GM21526 (cell line): ENCODE measurements around the gene MAPK10.
A peak's percentile ranks its signal among the peaks of the same experiment; 100 is the strongest.
"Not testable (repeated sequence)": the region's sequence is repeated elsewhere in the genome, so short reads cannot be mapped to it uniquely, and the experiment has no call there.

Experiments used
- ATAC-seq: cut with Tn5 transposase; IDR thresholded peaks from one replicate; pipeline ENCODE4 v1.9.1; 2021; ENCODE audit warnings: moderate library complexity; ENCODE audit not compliant: unreplicated experiment, low FRiP score

MAPK10 gene

GRCh38 chr4:86001591-86001990 lies 358.3 kb downstream of the MAPK10 start:
- no peak for ATAC-seq

DNA sequence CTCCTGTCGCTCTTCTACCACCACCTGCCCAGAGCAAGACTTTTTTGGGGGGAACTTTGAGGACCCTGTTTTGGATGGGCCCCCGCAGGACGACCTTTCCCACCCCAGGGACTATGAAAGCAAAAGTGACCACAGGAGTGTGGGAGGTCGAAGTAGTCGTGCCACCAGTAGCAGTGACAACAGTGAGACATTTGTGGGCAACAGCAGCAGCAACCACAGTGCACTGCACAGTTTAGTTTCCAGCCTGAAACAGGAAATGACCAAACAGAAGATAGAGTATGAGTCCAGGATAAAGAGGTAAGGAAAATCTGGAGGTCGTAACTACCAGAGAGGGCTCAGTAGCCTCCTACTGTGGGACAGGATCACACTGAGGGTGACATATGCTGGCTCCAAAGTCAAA lies 364.5 kb downstream of the MAPK10 start:
- no peak for ATAC-seq

- no peak for ATAC-seq
These were observed 365.3 kb downstream of the MAPK10 start for GRCh38 chr4:85994576-85994975.

GRCh38 chr4:85993641-85994040 lies 366.2 kb downstream of the MAPK10 start:
- ATAC-seq = no peak

DNA sequence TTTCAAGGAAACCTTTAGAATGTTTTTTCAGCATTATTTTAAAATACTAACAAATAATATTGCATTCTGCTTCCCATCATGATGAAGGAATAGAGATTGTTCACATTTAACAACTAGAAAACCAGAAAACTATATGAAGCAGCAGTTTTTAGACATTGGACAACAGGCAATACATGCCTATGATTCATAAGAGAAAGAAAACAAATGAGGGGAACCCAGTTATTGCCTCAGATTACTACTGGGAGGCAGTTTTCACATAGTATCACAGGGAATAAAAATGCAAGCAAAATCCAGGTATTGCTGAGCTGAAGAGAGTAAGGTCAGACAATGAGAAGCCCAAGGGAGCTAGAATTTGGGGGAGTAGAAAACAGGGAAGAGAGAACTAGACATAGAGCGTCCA lies 373.6 kb downstream of the MAPK10 start:
- no peak for ATAC-seq

- ATAC-seq = peak; percentile 92
These were observed 380.6 kb downstream of the MAPK10 start for GRCh38 chr4:85979276-85979675.

DNA sequence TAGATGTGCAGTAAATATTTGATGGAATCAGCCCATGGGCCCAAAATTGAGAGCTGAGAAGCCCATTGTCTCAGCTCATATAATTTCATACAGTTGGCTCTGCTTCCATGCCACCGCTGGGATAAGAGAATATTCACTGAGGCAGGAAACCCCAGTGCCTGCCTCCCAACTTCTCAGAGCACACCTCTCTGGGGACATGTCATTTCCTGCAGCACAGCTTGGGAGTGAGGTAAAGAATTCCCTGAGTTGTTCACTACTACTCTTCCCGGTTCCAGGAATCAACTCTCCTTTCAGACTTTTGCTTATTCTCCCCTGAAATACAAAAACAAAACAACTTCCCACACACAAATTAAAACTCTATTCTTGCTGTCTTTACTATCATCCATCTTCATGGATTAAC lies 389.3 kb downstream of the MAPK10 start:
- ATAC-seq = no peak

DNA sequence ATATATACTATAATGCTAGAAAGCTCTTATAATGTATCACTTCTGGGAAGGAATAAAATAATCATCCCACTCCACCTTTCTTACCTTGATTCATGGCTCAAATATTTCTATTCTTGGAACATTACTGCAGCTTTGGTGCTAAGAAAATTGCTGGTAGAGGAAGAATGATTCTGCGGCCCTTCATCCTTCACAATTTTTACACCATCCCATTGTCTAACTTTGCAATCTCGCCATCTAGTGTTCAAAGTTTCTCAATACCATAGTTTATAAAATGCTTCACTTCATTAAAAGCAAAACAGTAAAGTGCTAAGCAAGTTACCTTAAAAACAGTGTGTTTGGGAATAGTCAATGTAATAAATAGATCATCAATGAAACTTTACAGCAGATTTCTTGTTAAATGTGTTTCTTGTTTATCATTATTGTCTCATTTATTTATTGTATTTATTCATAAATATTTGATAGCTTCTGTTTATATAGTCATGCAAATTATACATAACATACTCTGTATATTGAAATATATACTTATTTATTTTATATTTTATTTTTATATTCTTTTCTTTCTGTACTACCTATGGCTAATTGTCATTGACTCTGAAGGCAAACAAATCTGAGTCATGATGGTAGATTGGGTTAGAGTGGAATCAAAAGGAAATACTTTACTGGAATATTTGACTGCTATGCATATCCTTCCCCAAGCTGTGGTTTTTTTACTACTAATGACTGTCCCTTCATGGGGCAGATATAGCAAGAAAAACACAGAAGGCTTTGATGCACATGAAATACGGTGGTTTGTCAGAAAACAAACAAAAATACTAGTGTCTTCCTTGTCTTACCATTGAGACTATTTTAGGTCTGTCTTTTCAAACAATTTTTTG lies 390.7 kb downstream of the MAPK10 start:
- ATAC-seq = peak; percentile 66

DNA sequence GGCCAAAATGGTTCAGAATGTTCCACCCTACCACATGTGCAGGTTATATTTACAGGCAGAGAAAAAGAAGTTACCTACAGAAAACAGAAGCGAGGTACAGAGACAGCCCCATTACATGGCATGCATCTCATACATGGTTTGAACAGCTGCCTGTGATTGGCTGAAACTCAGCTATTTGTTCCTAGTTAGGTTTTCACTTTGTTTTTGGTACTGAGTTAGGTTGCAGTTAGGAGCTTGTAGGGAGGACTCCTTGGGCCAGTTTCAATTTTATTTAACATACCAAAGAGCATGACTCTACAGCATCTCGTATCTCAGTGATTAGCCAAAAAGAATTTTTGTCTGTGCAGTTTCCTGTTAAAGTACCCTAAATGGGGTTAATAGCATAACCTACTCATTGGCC lies 392.0 kb downstream of the MAPK10 start:
- no peak for ATAC-seq

DNA sequence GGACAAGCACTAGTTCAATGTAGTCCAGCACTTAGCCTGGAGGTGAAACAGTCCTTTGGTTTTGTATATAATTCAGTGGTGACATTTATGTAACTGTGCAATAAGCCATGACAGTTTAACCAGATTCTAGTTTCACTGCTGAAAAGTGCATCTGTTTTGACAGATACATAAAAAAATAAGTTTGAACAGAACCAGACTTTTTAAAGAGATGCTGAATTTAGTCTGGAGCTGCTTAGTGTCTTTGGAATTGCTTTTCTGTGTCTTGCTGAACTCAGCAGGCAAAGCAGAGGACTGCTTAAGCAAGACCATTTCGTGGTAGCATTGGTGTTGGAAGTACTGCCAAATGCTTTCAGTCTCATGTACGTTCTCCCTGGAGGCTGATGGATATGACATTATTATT lies 393.5 kb downstream of the MAPK10 start:
- no peak for ATAC-seq

DNA sequence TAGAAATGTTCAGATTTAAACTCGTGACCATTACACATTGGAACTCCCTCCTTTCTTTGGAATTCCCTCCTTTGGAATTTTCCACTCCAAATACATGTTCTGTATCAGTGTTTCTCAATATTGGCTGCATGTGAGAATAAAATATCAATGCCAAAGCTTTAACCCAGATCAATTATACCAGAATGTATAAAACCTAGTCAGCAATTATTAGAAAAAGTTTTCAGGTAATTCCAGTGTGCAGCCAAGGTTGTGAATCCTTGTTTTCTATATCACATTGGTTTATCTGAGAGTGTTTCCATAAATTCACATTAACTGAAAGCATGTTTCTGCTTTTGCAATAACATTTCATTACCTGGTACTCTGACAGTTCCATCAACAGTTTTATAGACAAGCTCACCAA lies 394.3 kb downstream of the MAPK10 start:
- ATAC-seq = no peak

- not testable (repeated sequence) for ATAC-seq
These were observed 394.8 kb downstream of the MAPK10 start for GRCh38 chr4:85965017-85965416.

DNA sequence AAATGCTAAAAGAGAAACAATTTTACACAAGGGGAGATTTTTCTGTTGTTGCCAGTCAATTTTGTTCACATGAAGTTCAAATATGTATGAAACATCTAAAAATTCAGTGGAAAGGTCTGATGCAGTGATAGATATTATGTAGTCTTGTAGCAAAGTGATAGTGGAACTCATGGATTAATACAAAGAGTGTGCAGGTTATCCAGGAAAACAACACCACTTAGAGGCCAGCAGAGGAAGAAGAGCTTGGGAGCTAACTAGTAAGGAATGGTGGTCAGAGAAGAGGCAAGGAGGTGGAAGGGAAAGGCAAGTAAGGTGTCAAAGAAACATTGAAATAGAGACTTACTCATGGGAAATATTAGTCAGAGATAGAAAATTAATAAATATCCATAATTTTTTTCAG lies 395.6 kb downstream of the MAPK10 start:
- ATAC-seq = no peak

- no peak for ATAC-seq
These were observed 396.6 kb downstream of the MAPK10 start for GRCh38 chr4:85963231-85963630.

DNA sequence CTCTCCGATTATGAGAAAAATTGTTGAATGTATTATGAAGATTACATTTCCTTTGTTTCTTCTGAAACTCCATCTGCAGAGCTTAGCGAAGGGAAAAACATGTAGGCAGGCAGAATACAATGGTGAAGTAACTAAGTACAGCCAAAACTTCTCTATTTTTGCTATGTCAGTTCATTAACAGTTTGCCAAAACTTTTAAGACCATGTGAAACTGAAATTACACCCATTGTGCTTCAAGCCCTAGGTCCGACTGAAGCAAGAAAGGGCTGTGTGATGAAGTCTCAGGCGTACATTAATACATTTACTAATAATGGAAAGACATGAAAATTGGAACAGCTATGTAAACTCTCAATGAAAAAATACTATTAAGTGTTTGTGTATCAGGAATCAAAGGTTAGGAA lies 398.0 kb downstream of the MAPK10 start:
- no peak for ATAC-seq

DNA sequence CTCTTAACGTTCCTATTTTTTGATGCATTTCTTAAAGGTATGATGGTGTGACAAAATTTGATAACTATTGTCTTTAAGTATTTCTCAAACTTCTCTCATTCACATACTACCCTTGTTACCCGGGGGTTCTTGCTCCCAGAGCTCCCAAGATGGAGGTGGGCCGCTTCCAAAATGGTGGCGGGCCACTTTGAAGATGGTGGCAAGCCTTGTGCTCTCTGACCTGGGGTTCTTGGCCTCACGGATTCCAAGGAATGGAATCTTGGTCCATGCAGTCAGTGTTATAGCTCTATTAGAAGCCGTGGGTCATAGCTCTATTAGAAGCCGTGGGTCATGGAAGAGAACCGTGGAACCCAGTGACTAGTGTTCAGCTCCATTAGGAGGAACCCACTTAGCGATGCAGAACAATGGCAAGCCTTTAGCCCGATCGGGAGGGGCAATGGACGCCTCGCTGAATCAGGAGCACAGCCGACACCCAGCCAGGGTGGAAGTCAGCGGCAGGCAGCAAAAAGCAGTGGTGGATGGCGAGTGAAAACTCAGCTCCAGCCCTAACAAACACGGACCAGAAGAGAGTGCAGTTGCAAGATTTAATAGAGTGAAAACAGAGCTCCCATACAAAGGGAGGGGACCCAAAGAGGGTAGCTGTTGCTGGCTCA lies 403.4 kb downstream of the MAPK10 start:
- no peak for ATAC-seq

DNA sequence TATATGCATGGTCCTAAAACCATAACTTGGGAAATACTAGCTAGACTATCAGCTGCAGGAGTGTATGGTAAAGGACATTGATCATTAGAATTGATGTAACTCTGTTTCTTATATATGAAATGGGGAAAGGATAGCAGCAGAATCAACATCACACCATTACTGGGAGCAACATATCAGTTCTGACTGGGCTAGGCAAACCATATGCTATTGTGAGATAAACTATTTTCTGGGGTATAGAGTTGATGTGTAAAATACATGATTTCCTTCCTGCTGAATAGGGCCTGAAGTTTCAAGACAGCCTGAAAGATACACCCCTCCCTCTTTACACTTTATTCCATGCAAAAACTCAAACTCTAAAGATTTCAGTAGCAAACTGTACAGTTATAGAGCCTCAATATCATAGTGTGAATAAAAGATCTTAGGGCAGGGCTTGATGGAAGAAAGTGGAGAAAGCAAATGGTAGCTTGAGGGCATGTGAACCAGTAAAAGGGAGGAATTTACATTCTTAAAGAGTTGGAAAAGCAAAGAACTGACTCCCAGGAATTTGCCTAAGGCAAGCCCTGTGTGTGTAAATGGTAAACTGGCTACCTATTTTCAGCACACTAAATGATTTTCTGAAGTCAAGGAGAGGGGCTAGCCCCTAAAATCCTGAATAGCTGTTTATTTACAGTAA lies 404.1 kb downstream of the MAPK10 start:
- no peak for ATAC-seq

DNA sequence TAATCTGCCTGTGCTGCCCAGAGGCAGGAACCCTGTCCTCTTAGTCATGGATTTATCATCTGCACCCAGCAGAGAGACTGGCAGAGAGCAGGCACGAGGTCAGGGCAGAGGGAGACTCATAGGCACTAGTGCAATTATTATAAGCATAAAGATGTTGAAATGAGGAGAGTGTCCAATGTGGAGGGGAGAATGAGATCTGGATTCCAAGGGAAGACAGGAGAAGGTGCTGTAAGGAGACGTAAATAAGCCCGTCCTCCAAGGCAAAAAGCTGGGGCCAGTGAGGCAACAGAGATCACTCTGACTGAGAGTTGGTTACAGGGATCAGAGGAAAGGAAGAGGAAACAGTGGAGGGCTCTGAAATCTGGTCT lies 406.2 kb downstream of the MAPK10 start:
- no peak for ATAC-seq

DNA sequence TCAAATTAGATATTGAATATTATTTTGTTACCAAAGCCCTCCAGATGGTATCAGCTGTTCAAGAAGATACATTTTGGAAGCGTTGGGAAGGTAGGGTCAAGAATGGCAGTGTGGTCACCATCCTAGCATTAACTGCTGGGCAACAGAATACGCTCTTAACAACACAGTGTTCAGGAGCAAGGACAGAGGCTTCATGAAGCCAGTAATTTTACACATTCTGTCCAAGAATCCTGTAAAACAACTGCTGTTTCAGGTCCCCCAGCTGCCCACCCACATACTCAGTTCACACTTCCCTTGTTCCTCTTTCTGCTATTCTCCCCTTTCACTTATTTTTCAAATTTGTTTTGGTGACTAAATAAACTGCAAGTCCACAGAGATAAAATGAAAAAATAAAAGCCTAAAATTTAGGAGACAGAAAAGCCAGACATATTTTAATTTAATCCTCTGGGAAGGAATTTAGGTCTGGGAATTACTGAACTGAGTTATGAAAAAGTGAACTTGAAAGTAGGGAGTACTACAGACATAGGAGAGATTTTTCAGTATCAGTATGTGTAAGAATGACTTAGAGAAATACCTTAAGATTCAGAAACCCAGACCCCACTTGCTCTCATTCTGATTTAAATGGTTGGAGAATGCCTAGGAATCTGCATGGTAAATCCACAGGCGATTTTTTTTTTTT lies 406.7 kb downstream of the MAPK10 start:
- no peak for ATAC-seq

DNA sequence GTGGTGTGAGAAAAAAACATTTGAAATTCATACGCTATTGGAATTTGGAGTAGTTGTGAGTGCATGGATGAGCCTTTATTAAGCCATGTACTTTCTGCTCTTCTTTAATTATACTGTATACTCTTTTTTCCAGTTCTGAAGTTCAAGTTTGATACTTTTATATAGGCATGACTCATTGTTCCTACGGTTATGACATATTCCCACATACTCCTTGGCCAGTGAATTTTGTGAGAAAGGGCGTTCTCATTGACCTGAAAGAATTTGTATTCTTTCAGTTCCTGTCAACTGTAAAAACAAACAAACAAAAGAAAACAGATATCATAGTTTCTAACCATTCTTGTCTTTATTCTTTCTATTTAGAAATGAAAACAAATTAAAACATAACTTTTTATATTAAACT lies 407.3 kb downstream of the MAPK10 start:
- no peak for ATAC-seq

DNA sequence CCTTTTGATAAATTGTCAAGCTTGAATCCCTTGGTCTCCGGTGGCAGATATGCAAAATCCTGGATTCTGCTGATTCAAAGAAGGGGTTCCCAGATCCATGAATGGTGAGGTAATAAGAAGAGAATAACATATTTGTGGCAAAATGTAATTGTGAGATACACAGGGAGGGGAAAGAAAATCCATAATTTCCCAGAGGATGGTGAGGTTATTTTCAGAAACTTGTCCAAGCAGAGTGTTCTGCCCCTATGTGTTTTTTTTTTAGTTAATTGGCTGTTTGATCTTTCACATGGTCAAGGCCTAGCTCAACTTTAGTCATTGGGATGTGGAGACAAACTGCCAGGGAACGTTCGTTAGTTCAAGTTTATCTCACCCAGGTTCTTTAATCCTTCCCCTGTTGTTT lies 408.8 kb downstream of the MAPK10 start:
- no peak for ATAC-seq
